Cardiac muscle cell (in vitro differentiated cells and primary cell): ENCODE data around the gene DDX42. TPM values are rescaled to one million over a fixed set of nuclear protein-coding genes. Genes with fewer than 3 reads are reported as not detected.

Experiments
- DNase-seq, 2 donors: peaks; one replicate each; pipeline versions ENCODE4 v3.0.0 to v3.0.0-alpha.2; 2010 to 2017; ENCODE audit warnings: low read depth in 1 of 2, low spot score in 1 of 2
- H3K27ac ChIP-seq: fragments of 200-600 bp; sonication (generic); 2 replicates; pipeline ENCODE4 v1.5.1; 2016
- H3K27me3 ChIP-seq: fragments of 200-600 bp; sonication (generic); 2 replicates; pipeline ENCODE4 v1.6.0; 2016; ENCODE audit warnings: control low read depth
- H3K36me3 ChIP-seq: fragments of 200-600 bp; sonication (generic); 2 replicates; pipeline ENCODE4 v1.5.1; 2016; ENCODE audit warnings: control low read depth
- H3K4me1 ChIP-seq: fragments of 200-600 bp; sonication (generic); 2 replicates; pipeline ENCODE4 v1.8.1; 2017; ENCODE audit warnings: low read depth, mild to moderate bottlenecking, mixed run types
- H3K4me3 ChIP-seq: fragments of 200-600 bp; sonication (generic); 2 replicates; pipeline ENCODE4 v1.5.1; 2016; ENCODE audit warnings: mild to moderate bottlenecking
- H3K9me3 ChIP-seq: fragments of 200-600 bp; sonication (generic); 2 replicates; pipeline ENCODE4 v1.5.1; 2017; ENCODE audit warnings: low read depth, mild to moderate bottlenecking, control low read depth
- CTCF ChIP-seq: IDR thresholded peaks from 2 replicates; pipeline ENCODE4 v1.5.1; 2012; ENCODE audit warnings: low read depth, mild to moderate bottlenecking, low read length
- polyA plus RNA-seq: library from polyadenylated mRNA; unstranded; fragments of >200 nt; fragmentation: Nextera tagmentation; extraction: Ambion mirVana; gene quantifications from 2 replicates; pipeline ENCODE4 v1.2.1, GENCODE V29; 2016
- total RNA-seq: library from RNA; depleted of rRNA; stranded (reverse); fragments of >200 nt; gene quantifications from 2 replicates; pipeline ENCODE4 v1.2.3, GENCODE V29; 2016

The DDX42 gene
- total and polyA plus RNA-seq, 2 experiments from 2014 or later = 58.1 to 91.0 TPM

GRCh38 chr17:63819585-63820537 lies 45.9 kb downstream of the DDX42 start:
- H3K4me3 ChIP-seq = no peak overlapping the region
- H3K9me3 ChIP-seq = no peaks in the 10 kb centered on the region
- H3K27me3 ChIP-seq = no peaks in the 10 kb centered on the region
- H3K27ac ChIP-seq = peak overlapping the region; percentile 23
- H3K36me3 ChIP-seq = peaks cover 84% of the 10 kb centered on the region
- DNase-seq = no peak
- H3K4me1 ChIP-seq = no peaks in the 10 kb centered on the region
- no peak for TF ChIP-seq CTCF

GRCh38 chr17:63820963-63821561 lies 47.1 kb downstream of the DDX42 start:
- Histone ChIP-seq H3K4me1 (peaks cover 3% of the 10 kb centered on the region), H3K36me3 (peaks cover 73% of the 10 kb centered on the region), H3K27ac (no peak overlapping the region), H3K27me3 (no peaks in the 10 kb centered on the region), H3K9me3 (no peaks in the 10 kb centered on the region), H3K4me3 (no peak overlapping the region)
- no peak for TF ChIP-seq CTCF
- DNase-seq = no peak

- Histone ChIP-seq H3K27me3 (no peaks in the 10 kb centered on the region), H3K4me3 (no peak overlapping the region), H3K27ac (no peak overlapping the region), H3K4me1 (peaks cover 3% of the 10 kb centered on the region), H3K9me3 (no peaks in the 10 kb centered on the region), H3K36me3 (peaks cover 65% of the 10 kb centered on the region)
- DNase-seq = no peak
- no peak for TF ChIP-seq CTCF
Measured at GRCh38 chr17:63821804-63822203, 47.8 kb downstream of the DDX42 start.

GRCh38 chr17:63822537-63822936 lies 48.6 kb downstream of the DDX42 start:
- H3K36me3 ChIP-seq = peaks cover 58% of the 10 kb centered on the region
- TF ChIP-seq CTCF = no peak
- H3K27ac ChIP-seq = no peak overlapping the region
- H3K4me1 ChIP-seq = peaks cover 3% of the 10 kb centered on the region
- no peaks in the 10 kb centered on the region for H3K9me3 ChIP-seq
- H3K27me3 ChIP-seq = no peaks in the 10 kb centered on the region
- H3K4me3 ChIP-seq = no peak overlapping the region
- DNase-seq = no peak

GRCh38 chr17:63823659-63824331 lies 49.8 kb downstream of the DDX42 start:
- no peak for DNase-seq
- Histone ChIP-seq H3K36me3 (peaks cover 45% of the 10 kb centered on the region), H3K27ac (no peak overlapping the region), H3K9me3 (no peaks in the 10 kb centered on the region), H3K4me3 (no peak overlapping the region), H3K4me1 (peaks cover 8% of the 10 kb centered on the region), H3K27me3 (no peaks in the 10 kb centered on the region)
- TF ChIP-seq CTCF = no peak
